Measurements from ENCODE around the gene PHF23.

The PHF23 gene

GRCh38 chr17:7237761-7238419, 1.4 kb downstream of the PHF23 start:
- DNase-seq: peak; percentile 82

GRCh38 chr17:7237266-7237760, 1.9 kb downstream of the PHF23 start:
- DNase-seq: no peak

- DNase-seq: no peak
Measured at GRCh38 chr17:7236808-7237207, 2.4 kb downstream of the PHF23 start.

GRCh38 chr17:7235693-7236665, 3.3 kb downstream of the PHF23 start:
- no peak for DNase-seq

GRCh38 chr17:7234083-7234951, 4.9 kb downstream of the PHF23 start, which contains the start of gene DVL2:
Gene DVL2 (minus strand): TSS chr17:7234517. CDS start chr17:7234262, 255 bp downstream.
- DNase-seq: peak; percentile 96

GRCh38 chr17:7233701-7234082, 5.6 kb downstream of the PHF23 start:
- no peak for DNase-seq

- DNase-seq: no peak
Measured at GRCh38 chr17:7232114-7232513, 7.1 kb downstream of the PHF23 start.

- no peak for DNase-seq
Measured at GRCh38 chr17:7229504-7229903, 9.8 kb downstream of the PHF23 start.

GRCh38 chr17:7228920-7229319, 10.3 kb downstream of the PHF23 start:
- no peak for DNase-seq

- no peak for DNase-seq
Measured at GRCh38 chr17:7226721-7227710, 12.2 kb downstream of the PHF23 start.

GRCh38 chr17:7225711-7226331, 13.4 kb downstream of the PHF23 start:
- no peak for DNase-seq

GRCh38 chr17:7224661-7225111, 14.6 kb downstream of the PHF23 start:
- no peak for DNase-seq

- no peak for DNase-seq
Measured at GRCh38 chr17:7224110-7224509, 15.1 kb downstream of the PHF23 start.

GRCh38 chr17:7223375-7223774, 15.9 kb downstream of the PHF23 start:
- DNase-seq: no peak

- no peak for DNase-seq
Measured at GRCh38 chr17:7222972-7223292, 16.3 kb downstream of the PHF23 start.

GRCh38 chr17:7222093-7222971, 16.9 kb downstream of the PHF23 start:
- no peak for DNase-seq

- no peak for DNase-seq
Measured at GRCh38 chr17:7221278-7222092, 17.8 kb downstream of the PHF23 start.

- DNase-seq: peak; percentile 55
Measured at GRCh38 chr17:7220593-7221277, 18.5 kb downstream of the PHF23 start.
